GM06990 (cell line): ENCODE results near the gene RAB4A.
A peak's percentile ranks its signal among the peaks of the same experiment; 100 is the strongest.

Source experiments
- DNase-seq: peaks from one replicate; pipeline ENCODE4 v3.0.0-alpha.2; 2011; ENCODE audit not compliant: insufficient read length; ENCODE audit errors: extremely low read depth
- H3K27me3 ChIP-seq: replicated peaks from 2 replicates; pipeline ENCODE4 v1.6.0; 2011; ENCODE audit warnings: low read length; ENCODE audit not compliant: control insufficient read depth, insufficient read depth
- H3K36me3 ChIP-seq: 2 replicates; pipeline ENCODE4 v1.5.1; 2011; ENCODE audit warnings: low read length; ENCODE audit not compliant: control insufficient read depth, insufficient read depth
- H3K4me3 ChIP-seq: replicated peaks from 2 replicates; pipeline ENCODE4 v1.5.1; 2011; ENCODE audit warnings: low read depth, mild to moderate bottlenecking, control low read depth, low read length
- CTCF ChIP-seq: IDR thresholded peaks from 2 replicates; pipeline ENCODE4 v1.5.1; 2011; ENCODE audit warnings: low read length, control low read depth, mild to moderate bottlenecking, inconsistent platforms; ENCODE audit not compliant: insufficient read depth, poor library complexity, severe bottlenecking

Gene RAB4A

GRCh38 chr1:229230140-229230892 is 40.6 kb upstream of the RAB4A start:
- Histone ChIP-seq H3K4me3 (no peak overlapping the region), H3K36me3 (no peaks in the 10 kb centered on the region), H3K27me3 (no peaks in the 10 kb centered on the region; the same call in none of the 2 replicates)
- TF ChIP-seq CTCF = no peak
- DNase-seq = peak; percentile 44

- Histone ChIP-seq H3K36me3 (no peaks in the 10 kb centered on the region), H3K27me3 (no peaks in the 10 kb centered on the region; the same call in 1 of the 2 replicates), H3K4me3 (no peak overlapping the region)
- DNase-seq = no peak
- TF ChIP-seq CTCF = no peak
Observed at GRCh38 chr1:229230893-229231753, 39.8 kb upstream of the RAB4A start.

GRCh38 chr1:229231754-229232119 is 39.2 kb upstream of the RAB4A start:
- peak; percentile 8 for TF ChIP-seq CTCF
- no peak overlapping the region for H3K4me3 ChIP-seq
- DNase-seq = no peak

GRCh38 chr1:229234870-229235472 is 35.9 kb upstream of the RAB4A start:
- Histone ChIP-seq H3K27me3 (no peaks in the 10 kb centered on the region; the same call in none of the 2 replicates), H3K4me3 (no peak overlapping the region), H3K36me3 (no peaks in the 10 kb centered on the region)
- no peak for TF ChIP-seq CTCF
- DNase-seq = no peak

More at GRCh38 chr1:229231754-229232119, 39.2 kb upstream of the RAB4A start:
- no peaks in the 10 kb centered on the region for H3K36me3 ChIP-seq
- H3K27me3 ChIP-seq = no peaks in the 10 kb centered on the region; the same call in 1 of the 2 replicates

GRCh38 chr1:229237320-229237719 is 33.6 kb upstream of the RAB4A start:
- TF ChIP-seq CTCF = no peak
- DNase-seq = no peak
- H3K4me3 ChIP-seq = no peak overlapping the region
- H3K36me3 ChIP-seq = no peaks in the 10 kb centered on the region
- no peaks in the 10 kb centered on the region; the same call in none of the 2 replicates for H3K27me3 ChIP-seq
